GM21423 (cell line): ENCODE data around the gene PDZRN3.
"Not testable (repeated sequence)": the region's sequence is repeated elsewhere in the genome, so short reads cannot be mapped to it uniquely, and the experiment has no call there.

ENCODE experiments used
- ATAC-seq: cut with Tn5 transposase; IDR thresholded peaks from one replicate; pipeline ENCODE4 v1.9.1; 2021; ENCODE audit warnings: mild to moderate bottlenecking, moderate library complexity; ENCODE audit not compliant: unreplicated experiment

The PDZRN3 gene

GRCh38 chr3:73597476-73597875 is 27.3 kb downstream of the PDZRN3 start:
- ATAC-seq: no peak

- no peak for ATAC-seq
These were observed 32.3 kb downstream of the PDZRN3 start for GRCh38 chr3:73592154-73593144.

- ATAC-seq: no peak
These were observed 33.4 kb downstream of the PDZRN3 start for GRCh38 chr3:73591286-73591800.

DNA sequence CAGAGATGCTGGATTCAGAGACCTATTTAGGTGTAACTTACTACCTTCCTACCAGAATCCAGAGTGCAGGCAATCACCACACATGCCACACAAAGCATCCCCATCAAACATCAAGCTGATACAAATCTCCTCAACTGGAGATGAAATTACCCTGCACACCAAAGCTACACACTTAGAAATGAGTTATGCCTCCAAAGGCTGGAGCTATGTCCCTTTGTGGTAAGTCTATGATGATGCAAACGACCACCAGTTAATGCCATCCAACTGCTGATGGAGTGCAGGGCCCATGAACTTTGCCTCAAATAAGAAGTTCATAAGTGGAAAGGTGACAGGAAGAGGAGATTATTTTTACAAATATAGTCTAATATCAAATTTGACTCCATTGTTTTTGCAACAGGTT is 38.1 kb downstream of the PDZRN3 start:
- ATAC-seq: no peak

GRCh38 chr3:73586190-73586589 is 38.6 kb downstream of the PDZRN3 start:
- ATAC-seq: no peak

GRCh38 chr3:73584873-73585272 is 39.9 kb downstream of the PDZRN3 start:
- no peak for ATAC-seq

GRCh38 chr3:73582535-73582934 is 42.2 kb downstream of the PDZRN3 start:
- ATAC-seq: no peak

GRCh38 chr3:73581134-73581846 is 43.5 kb downstream of the PDZRN3 start:
- ATAC-seq: no peak

DNA sequence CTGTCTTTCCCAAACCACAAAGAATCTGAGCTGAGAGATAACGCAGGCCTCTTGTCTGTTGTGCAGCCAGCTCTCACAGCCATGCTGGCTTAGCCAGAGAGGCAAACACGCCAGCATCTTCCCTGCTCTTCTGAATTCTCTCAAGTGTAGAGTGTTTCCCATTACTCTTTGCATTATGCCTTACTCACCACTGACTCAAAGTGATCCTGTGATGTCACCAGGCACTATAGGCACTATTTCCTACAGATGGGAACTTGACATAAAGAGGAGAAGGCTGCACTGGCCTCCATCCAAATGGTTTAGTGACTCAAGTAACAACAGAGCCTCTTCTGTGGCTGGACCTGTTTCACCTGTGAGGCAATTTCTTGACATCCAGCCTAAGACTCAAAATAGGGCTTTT is 44.4 kb downstream of the PDZRN3 start:
- no peak for ATAC-seq

GRCh38 chr3:73577704-73578103 is 47.0 kb downstream of the PDZRN3 start:
- ATAC-seq: no peak

DNA sequence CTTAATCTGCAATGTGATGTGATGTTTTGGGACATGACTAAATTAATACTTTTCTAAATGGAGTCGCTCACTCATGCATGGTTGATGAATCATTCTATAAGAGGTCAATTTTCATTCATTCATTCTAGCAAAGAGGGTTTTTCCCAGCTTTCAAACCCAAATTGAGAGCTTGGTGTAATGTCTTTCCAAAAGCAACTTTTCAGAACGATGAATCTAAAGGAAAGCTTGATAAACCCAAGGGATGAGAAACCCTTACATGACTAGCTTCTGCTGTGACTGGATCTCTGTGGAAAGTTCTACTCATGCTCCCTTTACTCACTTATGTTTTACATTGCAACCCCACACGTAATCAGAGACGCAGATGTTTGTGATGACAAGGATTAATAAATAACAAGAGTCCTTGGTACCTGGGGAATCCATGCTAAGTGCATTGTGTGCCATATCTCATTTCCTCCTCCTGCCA is 47.7 kb downstream of the PDZRN3 start:
- no peak for ATAC-seq

GRCh38 chr3:73575953-73576352 is 48.8 kb downstream of the PDZRN3 start:
- no peak for ATAC-seq

GRCh38 chr3:73575519-73575918 is 49.2 kb downstream of the PDZRN3 start:
- ATAC-seq: no peak

DNA sequence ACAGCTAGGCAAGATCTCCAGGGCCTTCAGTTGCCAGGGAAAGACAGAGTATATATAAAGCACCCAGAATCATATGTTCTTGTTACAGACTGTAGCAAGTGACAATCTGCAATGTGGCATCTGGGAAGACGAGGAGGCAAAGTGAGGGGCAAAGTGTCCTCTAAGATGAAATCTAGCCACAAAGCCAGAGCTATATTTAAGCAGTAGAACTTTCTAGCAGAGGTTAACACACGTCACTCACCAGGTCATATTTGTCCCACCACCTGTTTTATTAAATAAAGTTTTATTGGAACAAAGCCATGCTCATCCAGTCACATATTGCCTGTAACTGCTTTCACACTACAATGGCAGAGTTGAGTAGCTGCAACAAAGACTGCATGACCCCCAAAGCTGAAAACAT is 51.5 kb downstream of the PDZRN3 start:
- ATAC-seq: no peak

- no peak for ATAC-seq
These were observed 52.4 kb downstream of the PDZRN3 start for GRCh38 chr3:73572368-73572767.

- no peak for ATAC-seq
These were observed 53.4 kb downstream of the PDZRN3 start for GRCh38 chr3:73571238-73571794.

DNA sequence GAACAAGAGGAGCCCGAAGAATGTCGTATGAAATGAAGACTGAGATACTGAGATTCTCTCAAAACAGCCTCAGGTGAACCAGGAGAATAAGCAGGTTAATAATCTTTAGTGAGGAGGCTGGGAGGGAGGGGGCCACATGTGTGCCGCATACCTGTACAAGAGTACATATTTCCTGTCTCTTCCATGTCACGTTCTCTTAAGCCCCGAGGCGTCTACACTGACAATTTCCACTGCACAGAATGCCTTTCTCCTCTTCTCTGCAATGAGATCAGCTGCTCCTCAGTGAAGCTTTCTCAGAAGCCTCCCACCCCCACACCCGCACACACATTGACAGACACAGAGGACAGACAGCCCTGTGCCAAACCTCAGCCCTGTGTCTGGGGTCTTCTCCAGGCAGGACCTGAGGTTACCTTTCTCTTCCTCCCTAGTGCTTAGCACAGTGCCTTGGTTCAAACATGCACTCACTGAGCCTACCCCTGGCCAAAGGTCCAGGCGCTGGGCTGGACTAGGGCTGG is 55.4 kb downstream of the PDZRN3 start:
- ATAC-seq: no peak

- ATAC-seq: no peak
These were observed 56.3 kb downstream of the PDZRN3 start for GRCh38 chr3:73568371-73568862.

- ATAC-seq: not testable (repeated sequence)
These were observed 59.4 kb downstream of the PDZRN3 start for GRCh38 chr3:73565374-73565773.

DNA sequence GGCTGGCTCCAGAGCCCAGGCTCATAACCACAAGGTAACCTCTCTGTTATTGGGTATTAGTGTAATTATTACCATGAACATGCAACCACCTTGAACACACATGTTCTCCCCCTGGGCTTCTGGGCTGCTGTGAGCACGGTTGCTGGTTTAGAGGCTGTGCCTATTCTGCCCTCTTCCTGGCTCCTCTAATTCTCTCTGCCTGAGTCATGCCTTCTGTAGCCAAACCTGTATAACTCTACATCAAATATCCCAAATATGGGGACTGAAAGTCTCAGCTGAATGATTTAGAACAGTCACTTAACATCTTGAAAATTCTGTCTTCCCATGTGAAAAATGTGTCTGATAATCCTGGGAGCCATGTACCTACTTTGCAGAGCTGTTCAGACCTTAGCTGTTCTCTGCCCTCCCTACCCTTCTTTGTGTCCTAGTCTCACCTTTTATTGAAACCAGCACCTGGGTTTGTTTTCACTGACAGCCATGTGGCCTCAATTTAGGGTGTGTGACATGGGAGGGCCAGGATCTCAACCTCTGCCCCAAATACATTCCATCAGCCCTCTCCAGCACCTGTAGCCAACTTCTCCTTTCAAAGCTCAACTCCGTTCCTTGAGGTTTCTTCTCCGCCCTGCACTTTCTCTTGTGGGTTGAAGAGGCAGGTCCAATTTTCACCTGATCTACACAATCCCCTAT is 60.7 kb downstream of the PDZRN3 start:
- no peak for ATAC-seq
